Right renal pelvis (tissue), 4 donors: ENCODE results near the gene KCNQ1OT1. TPM values are rescaled to one million over a fixed set of nuclear protein-coding genes. Genes with fewer than 3 reads are reported as not detected.

Experiments
- DNase-seq, 4 donors: peaks; one replicate each; pipeline ENCODE4 v3.0.0-alpha.2; 2013; ENCODE audit warnings: low read depth in 4 of 4, low spot score in 3 of 4, missing footprints in 1 of 4
- polyA plus RNA-seq, 4 donors: library from polyadenylated mRNA; unstranded; fragments of 120-200 nt; gene quantifications; one replicate each; pipeline ENCODE4 v1.2.1, GENCODE V29; 2013; ENCODE audit not compliant: insufficient read length in 4 of 4

The KCNQ1OT1 gene
- polyA plus RNA-seq, 4 donors = 0.72 to 1.5 (median 0.84) TPM

GRCh38 chr11:2625183-2625582, 74.6 kb downstream of the KCNQ1OT1 start:
- DNase-seq = no peak

- no peak for DNase-seq
Observed at GRCh38 chr11:2621894-2622293, 77.9 kb downstream of the KCNQ1OT1 start.

GRCh38 chr11:2612884-2613571, 86.8 kb downstream of the KCNQ1OT1 start:
- no peak for DNase-seq

GRCh38 chr11:2609345-2609744, 90.4 kb downstream of the KCNQ1OT1 start:
- no peak for DNase-seq

- DNase-seq = no peak
Observed at GRCh38 chr11:2599561-2600189, 100.1 kb downstream of the KCNQ1OT1 start.

- no peak for DNase-seq
Observed at GRCh38 chr11:2595204-2595603, 104.6 kb downstream of the KCNQ1OT1 start.

GRCh38 chr11:2594267-2594666, 105.5 kb downstream of the KCNQ1OT1 start:
- no peak for DNase-seq

GRCh38 chr11:2593393-2593950, 106.3 kb downstream of the KCNQ1OT1 start:
- no peak for DNase-seq

- DNase-seq = no peak
Observed at GRCh38 chr11:2592559-2593392, 107.0 kb downstream of the KCNQ1OT1 start.

- DNase-seq = no peak
Observed at GRCh38 chr11:2591805-2592204, 108.0 kb downstream of the KCNQ1OT1 start.

GRCh38 chr11:2590965-2591754, 108.6 kb downstream of the KCNQ1OT1 start:
- no peak for DNase-seq

GRCh38 chr11:2590131-2590964, 109.4 kb downstream of the KCNQ1OT1 start:
- no peak for DNase-seq

GRCh38 chr11:2589538-2589934, 110.3 kb downstream of the KCNQ1OT1 start:
- DNase-seq = no peak

- DNase-seq = no peak
Observed at GRCh38 chr11:2588809-2589537, 110.8 kb downstream of the KCNQ1OT1 start.

GRCh38 chr11:2587976-2588748, 111.6 kb downstream of the KCNQ1OT1 start:
- DNase-seq = no peak

- DNase-seq = no peak
Observed at GRCh38 chr11:2587132-2587930, 112.5 kb downstream of the KCNQ1OT1 start.

GRCh38 chr11:2586793-2587131, 113.0 kb downstream of the KCNQ1OT1 start:
- DNase-seq = no peak
